IPS DF 19.7 (cell line): ENCODE results near the gene MZT1.
A peak's percentile ranks its signal among the peaks of the same experiment; 100 is the strongest.
"Not testable (repeated sequence)": the region's sequence is repeated elsewhere in the genome, so short reads cannot be mapped to it uniquely, and the experiment has no call there.

Source experiments
- DNase-seq: peaks from one replicate; pipeline ENCODE4 v3.0.0-alpha.2; 2013; ENCODE audit warnings: low read depth, low spot score

Gene MZT1, protein sequence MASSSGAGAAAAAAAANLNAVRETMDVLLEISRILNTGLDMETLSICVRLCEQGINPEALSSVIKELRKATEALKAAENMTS

DNA sequence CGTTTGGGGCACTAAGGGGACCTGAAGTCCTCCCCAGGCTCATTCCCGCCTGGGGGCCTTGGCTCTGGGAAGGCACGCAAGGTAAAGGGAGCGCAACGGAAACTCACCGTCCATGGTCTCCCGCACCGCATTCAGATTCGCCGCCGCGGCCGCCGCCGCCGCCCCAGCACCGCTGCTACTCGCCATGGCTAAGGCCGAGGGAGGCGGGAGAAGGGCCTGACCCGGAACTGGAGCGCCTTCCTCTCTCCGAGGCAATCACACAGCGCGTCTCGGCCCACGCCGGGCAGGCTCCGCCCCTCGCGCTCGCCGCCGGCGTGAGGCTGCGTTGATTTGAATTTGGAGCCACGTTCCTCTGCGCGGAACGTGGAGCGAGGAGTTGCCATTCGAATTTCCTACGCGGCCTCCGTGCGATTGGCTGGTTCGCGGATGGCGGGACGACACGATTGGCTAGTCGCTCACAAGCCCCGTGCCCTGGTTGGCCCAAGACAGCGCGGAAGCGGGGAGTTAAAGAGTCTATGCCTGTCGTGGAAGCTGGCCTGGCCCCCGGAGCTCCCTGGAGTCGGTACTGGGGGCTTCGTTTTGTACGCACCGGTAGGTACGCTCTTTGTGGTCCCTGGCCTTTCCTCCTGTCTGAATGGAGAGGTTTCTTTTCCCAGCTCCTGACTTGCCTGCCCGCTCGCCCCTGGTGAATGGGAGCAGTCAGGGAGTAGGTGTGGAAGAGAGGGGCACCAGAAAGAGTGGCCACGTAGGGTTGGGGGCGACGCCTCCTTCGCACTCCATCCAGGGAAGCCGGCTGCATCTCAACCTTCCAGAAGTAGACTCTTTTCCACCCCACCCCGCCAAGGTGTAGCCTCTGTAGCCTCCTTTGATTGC, at the start of gene MZT1, which contains the start of gene BORA:
TSS of gene MZT1 (minus strand) at position 213 of the 873 bp plus-strand sequence. CDS start at position 186, 27 bp downstream.
TSS of gene BORA (plus strand) at position 507 of the 873 bp plus-strand sequence. CDS start 1,018 bp downstream, outside the sequence.
- DNase-seq: peak; percentile 92

DNA sequence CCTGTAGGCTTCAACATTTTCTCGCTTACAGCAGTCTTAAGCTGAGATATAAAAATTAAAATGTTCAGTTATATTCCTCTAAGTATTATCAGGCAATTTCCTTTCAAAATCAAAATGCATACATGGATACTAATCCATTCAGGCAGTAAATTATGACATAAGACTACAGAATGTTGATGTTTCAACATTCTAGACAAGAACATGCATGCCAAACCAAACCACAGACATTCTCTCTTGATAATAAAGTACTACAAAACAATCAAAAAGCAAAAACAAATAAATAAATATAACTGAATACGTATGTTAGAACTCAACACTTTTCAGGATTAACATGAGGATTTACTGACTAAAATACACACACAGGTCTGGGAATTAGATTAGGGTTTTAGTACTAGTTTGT, 46.6 kb upstream of the MZT1 start:
- no peak for DNase-seq

DNA sequence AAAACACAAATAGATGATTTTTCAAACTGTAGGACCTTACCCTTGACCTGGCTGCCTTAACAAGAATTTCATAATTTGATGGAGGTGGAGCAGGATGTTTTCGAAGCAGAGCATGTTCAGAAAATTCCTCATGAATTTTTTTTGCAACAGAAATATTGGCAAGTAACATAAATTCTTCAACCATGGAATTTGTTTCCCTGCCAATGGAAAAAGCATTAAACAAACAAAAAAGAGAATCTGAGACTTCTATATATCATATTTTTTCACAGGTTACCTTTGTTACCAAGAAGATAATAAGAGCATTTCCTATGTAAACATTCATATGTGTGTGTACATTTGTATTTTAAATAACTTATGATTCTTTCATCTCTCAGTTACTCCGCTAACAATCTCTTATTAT, 36.0 kb upstream of the MZT1 start:
- no peak for DNase-seq

DNA sequence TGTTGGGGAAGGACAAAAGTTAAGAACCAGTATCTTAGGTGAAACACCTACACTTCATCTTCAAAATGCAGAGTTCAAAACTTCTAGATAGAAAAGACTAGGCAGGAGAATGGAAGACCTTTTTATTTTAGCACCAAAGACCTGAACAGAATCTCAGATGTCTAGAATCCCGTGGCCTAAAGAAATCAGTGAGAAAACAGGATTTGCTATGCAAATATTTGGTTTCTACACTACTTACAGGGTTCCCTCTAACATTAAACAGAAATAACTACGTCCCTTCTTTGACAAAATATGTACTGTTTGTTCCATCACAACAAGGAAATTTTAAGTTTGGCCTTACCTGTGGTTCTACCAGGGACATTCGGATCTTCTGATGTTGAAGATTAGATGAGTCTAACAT, 32.8 kb upstream of the MZT1 start:
- DNase-seq: no peak

DNA sequence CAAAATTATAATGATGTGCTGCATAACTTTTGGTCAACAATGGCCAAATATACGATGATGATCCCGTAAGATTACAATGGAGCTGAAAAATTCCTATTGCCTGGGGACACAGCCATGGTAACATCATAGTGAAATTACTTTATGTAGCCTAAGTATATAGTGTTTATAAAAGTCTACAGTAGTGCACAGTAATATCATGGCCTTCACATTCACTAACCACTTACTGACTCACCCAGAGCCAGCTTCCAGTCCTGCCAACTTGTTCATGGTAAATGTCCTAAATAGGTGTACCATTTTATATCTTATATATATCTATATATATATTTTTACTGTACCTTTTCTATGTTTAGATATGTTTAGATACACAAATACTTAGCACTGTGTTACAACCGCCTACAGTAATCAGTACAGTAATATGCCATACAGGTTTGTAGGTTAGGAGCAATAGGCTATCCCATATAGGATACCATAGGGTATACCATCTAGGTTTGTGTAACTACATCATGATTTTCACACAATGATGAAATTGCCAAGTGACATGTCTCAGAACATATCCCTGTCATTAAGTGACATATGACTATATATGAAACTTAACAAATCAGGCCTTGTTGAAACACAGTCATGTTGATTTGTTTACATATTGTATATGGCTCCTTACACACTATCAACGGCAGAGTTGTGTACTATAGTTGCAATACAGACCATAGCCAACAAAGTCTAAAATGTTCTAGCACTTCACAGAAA, 30.5 kb upstream of the MZT1 start:
- no peak for DNase-seq

DNA sequence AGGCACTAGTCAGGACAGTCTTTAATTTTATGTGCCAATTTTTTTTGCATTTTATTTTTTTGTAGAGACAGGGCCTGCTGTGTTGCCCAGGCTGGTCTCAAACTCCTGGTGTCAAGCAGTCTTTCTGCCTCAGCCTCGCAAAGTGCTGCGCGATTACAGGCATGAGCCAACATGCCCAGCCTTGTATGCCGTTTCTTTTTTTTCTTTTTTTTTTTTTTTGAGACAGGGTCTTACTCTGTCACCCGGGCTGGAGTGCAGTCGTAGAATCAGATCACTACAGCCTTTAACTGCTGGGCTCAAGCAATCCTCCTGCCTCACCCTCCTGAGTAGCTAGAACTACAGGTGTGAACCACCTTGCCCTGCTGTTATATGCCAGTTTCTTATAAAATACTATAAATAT, 26.7 kb upstream of the MZT1 start:
- DNase-seq: no peak

DNA sequence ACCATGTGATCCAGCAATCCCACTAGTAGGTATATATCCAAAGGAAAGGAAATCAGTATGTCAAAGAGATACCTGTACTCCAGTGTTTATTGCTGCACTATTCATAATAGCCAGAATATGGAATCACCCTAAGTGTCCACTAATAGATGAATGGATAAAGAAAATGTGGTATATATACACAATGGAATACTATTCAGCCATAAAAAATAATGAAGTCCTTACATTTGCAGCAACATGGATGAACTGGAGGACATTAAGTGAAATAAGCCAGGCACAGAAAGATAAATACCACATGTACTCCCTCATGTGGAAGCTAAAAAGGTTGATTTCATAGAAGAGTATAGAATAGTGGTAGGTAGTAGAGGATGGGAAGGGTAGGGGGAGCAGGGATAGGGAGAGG, 23.8 kb upstream of the MZT1 start:
- DNase-seq: no peak

DNA sequence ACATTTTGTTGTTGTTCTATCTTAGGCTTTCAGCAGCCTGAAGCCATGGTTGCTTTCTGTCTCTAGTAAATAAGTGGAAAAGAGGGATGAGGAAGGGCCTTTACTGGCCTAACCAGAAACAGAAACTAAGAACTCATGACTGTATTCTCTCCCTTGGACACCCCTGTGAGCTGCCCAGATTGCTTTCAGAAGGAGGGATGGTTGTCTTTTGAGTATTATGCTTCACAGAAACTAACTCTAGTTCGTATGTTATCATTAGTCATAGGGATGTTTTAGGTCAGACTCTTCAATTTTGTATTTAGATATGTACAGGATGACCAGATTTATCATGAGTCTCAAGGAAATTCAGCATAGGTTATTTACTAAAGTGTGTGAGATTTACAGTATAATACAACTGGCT, 17.8 kb upstream of the MZT1 start:
- no peak for DNase-seq

DNA sequence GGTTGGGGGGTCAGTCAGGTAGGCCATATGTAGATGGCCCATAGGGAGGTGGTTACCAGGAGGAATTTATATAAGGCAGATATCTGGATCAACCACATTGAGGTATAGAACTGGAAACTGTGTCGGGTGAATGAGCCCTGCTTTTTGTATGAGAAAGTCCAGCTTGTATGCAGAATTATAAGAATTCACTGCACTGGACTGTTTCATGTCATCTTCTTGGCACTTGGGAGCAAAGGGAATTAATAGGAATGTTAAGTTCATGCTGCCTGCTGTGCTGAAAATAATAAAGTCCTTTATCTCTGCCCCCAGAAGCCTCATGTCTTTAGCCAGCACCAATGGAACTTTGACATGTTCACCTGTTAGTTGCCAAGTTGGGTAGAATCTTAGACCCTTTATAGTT, 12.6 kb upstream of the MZT1 start:
- DNase-seq: no peak

DNA sequence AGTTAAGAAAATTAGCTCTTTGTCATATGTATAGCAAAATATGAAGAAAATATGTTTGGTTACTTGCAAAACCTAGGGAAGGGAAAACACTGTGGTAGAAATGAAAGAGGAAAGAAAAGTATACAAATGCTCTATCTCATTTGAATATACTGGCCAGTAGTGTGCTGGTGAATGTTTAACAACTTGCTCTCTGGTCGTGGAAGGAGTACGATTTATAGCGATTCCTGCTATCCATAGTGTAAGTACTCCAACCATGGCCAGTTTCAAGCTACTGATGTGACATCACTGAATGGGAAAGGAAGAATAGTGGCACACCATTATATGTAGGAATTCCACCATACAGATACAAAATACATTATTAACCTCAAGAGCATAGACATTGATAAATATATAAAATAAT, 9.6 kb upstream of the MZT1 start:
- DNase-seq: no peak

DNA sequence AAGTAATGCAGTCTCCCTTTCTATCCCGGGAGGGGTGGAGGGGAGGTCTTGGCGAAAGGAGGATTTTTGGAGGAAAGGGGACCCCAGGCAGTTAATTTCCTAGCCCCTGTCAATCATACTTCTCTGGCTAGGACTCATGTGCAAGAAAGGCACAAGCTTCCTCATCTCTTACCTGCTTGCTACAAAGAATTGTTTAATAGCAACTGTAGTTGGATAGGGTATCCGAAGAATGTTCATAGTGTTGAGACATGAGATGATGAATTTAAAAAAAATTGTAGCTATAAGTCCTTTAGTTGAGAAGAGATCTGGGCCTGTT, 819 bp upstream of the MZT1 start:
- no peak for DNase-seq

DNA sequence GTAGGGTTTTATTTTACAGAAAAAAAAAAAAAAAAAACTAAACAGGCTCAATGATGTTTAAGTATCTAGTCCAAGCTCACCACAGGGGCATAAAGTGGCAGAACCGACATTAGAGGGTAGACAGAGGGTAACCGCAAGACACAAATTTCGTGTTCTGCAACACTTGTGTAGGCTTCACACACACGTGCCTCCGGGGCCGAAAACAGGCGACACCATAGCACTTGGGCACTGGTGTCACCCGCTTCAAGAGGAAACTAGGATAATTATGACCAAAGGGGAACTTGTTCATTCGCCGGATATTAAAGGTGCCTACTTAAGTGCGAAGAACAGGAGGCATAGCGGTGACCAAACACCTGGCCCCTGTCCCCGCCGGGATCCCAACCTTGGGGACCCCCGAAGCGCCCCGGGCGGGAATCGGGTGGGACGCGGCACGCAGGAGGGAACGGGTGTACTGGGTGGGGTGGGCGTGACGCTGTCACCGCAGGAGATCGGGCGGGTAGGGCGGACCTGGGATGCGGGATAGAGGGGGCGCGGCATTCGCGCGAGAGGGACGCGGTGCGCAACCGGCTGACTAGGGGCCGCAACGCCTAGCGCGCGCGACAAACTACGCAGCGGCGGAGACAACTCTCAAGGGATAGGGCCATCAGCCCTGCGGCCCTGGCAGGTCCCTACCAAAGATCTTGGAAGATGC, 558 bp downstream of the MZT1 start:
- DNase-seq: no peak

DNA sequence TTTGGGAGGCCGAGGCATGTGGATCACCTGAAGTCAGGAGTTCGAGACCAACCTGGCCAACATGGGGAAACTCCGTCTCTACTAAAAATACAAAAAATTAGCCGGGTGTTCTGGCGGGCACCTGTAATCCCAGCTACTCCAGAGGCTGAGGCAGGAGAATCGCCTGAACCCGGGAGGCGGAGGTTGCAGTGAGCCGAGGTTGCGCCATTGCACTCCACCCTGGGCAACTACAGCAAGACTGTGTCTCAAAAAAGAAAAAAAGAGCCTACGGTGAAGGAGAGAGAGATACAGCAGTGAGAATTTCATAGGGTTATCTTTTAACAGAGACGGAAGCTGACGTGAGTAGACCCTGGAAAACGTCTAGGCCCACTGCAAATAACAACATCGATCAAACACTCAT, 1.2 kb downstream of the MZT1 start:
- DNase-seq: not testable (repeated sequence)

DNA sequence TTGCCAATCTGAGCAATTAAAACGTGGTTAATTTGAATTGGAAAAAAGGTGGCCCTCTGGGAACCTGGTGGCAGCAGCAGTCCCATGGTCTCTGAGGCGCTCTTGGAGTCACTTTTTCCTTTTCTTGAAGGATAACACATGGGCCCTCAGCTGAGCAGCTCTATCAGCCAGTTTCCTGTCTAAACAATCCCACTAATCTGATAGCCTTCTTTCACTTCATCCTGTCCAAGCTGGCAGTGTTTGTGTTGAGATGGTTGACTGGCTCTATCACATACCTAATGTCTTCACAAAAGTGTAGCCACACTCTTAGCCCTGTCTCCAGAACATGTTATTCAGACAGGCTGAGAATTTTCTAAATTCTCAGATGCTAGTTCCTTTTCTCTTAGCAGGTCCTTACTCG, 10.7 kb downstream of the MZT1 start:
- DNase-seq: no peak

DNA sequence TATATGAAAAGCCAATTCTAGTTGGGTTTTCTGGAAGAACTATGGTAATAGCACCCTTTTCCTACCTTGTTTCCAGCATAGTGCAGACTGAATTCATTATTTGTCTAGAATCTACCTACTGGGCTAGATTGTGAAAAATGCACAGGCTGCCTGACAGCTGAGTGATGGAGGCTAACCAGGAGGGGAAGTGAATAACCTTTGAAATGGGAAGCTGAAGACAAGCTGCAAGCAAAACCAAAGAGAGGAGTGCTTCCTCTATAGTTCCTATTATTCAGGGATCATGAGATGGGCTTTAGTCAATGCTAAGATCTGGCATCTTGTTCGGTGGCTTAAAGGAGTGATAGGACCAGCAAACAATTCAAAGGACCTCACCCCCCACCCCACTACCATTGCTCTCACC, 26.9 kb downstream of the MZT1 start:
- no peak for DNase-seq

DNA sequence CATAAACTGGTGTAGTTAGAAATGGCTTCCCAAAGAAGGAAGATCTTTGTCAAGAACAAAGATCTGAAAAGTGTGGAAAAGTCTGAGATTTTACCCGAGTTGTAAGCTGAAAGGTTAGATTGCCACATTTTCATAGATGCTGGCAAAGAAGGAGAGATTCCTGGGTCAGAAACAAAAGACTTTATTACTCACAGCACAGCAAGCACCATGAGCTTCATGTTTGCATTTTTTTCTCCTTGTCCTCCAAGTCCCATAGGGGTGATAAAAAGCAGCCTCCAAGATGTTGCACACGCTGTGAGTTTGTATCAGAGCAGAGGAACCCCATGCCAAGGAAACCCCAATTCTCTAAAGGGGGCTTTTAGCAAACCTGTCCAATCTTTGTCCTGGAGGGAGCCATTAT, 29.3 kb downstream of the MZT1 start:
- no peak for DNase-seq

DNA sequence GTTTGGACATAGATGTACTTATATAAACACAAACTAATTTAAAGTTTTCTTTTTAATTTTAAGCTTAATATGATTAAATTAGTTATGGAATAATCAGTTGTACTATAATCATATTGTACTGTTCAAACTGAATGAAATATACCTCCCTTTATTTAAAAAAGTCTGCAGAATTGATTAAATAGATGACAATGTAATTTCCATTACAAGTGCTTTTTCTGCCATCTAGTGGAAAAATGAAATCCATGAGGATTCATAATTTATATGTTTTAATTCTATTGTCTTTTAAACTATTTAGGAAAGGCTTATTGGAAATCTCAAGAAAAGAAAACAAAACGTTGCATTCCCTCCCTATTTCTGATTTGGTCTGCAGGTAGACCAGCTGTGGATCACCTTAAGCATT, 30.9 kb downstream of the MZT1 start:
- no peak for DNase-seq

DNA sequence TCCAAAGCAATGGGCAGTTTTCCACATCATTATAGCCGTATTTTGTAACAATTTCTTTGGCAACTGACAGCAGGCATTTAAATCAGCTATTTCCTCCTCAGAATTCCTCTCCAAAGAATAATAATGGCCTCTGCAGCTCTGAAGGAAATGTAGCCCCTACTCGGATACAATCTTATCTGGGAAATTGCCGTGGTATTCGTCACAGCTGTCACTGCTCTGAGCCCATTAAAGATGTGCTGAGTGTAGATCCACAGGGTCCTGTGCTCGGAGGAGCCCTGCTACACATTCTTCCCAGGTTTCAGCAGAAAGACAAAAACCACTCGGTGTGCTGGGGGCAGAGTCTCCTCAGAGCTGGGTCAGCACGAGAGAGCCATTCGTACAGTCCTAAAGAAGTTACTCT, 33.1 kb downstream of the MZT1 start:
- DNase-seq: no peak

DNA sequence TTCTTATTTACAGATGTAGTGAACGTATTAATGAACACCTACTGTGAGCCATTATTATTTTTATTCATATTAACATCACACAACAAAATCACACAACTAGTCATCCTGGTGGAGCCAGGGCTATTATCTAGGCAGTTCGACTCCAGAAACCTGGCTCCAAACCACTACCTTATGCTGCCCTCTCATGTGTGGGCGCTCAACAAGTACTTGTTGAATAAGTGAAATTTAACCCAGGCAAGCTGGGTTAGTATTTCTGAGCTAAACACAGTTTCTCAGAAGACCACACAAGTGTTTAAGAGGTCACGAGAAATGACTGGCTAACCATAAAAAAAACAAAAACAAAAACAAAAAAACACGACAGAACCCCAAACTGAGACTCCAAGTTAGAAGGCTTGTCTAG, 33.6 kb downstream of the MZT1 start:
- DNase-seq: no peak

DNA sequence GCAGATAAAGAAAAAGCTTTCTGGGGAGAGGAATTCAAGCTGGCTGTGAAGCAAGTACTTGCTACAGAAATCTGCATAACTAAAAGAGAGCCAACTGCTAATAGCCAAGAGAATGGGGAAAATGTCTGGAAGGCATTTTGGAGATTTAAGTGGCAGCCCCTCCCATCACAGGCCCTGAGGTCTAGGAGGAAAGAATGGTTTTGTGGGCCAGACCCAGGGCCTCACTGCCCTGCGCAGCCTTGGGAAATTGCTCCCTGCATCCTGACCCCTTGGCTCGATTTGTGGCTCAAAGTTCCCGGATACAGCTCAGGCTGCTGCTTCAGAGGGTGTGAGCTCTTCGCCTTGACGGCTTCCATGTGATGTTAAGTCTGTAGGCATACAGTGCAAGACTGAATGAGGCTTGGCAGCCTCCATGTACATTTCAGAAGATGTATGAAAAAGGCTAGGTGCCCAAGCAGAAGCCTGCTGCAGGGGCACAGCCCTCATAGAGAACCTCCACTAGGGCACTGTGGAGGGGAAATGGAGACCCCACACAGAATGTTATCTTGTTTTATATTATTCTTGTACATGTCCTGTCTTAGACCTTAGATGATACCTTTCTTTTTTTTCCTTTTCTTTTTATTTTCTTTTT, 34.4 kb downstream of the MZT1 start:
- DNase-seq: no peak

DNA sequence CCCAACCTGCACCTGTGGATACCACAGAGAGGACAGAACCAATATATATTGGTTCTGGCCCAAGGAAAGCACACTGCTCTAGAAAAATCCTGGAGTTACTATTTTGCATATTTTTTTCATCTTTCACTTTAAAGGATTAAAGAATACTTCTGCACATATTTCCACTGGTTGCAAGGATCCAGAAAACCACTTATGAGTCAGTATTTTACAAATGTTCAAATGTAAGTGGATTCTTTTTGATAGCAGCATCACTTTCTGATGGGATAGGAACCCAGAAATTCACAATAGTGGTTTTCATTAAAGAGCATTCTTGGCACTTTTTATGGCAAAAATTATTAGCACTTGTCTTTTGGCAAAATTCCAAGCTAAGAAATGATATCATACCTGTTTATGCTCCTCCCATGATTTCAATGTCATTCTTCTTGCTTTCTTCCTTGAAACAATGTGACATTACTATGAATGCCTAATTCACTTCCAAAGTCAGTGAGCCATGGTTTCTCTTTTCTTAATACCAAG, 38.2 kb downstream of the MZT1 start:
- no peak for DNase-seq

DNA sequence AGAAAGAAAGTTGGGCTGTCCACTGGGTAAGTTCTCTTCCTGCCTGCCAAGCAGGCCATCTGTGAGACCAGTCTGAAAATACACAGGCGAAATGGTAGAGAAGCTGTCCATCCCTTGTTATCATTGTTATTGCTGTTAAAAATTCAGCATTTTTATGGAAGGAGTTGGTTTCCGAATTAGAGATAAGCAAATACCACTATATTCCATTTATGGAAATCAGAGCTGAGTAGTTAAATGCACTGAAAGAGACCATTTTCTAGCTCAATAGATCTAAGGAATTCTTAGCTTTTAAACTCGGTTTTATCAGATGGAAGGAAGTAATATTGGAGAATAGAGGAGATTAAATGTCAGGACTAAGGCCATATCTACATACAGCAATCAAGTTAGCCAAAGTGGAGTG, 40.7 kb downstream of the MZT1 start:
- DNase-seq: no peak
